BE2C (cell line): Measurements from ENCODE around the gene DLG2.

Experiments
- DNase-seq: peaks from one replicate; pipeline ENCODE4 v3.0.0-alpha.2; 2020
- H3K27me3 ChIP-seq: fragments of 250-450 bp; sonication (Bioruptor Pico); 2 replicates; pipeline ENCODE4 v1.5.1; 2020; ENCODE audit warnings: mild to moderate bottlenecking
- H3K36me3 ChIP-seq: fragments of 250-450 bp; sonication (Bioruptor Pico); 2 replicates; pipeline ENCODE4 v1.5.1; 2020; ENCODE audit warnings: mild to moderate bottlenecking
- H3K4me1 ChIP-seq: fragments of 250-450 bp; sonication (Bioruptor Pico); 2 replicates; pipeline ENCODE4 v1.5.1; 2020
- H3K4me3 ChIP-seq: 2 replicates; pipeline ENCODE4 v1.5.1; 2011; ENCODE audit warnings: low read depth, low read length
- H3K9me3 ChIP-seq: fragments of 250-450 bp; sonication (Bioruptor Pico); 2 replicates; pipeline ENCODE4 v1.5.1; 2020
- CTCF ChIP-seq: IDR thresholded peaks from 2 replicates; pipeline ENCODE4 v1.5.1; 2012; ENCODE audit warnings: mild to moderate bottlenecking, low read depth, low read length

DLG2 gene

GRCh38 chr11:85105868-85106267 lies 521.3 kb downstream of the DLG2 start:
- DNase-seq, result no peak
- Histone ChIP-seq H3K4me3 (no peak overlapping the region), H3K9me3 (no peaks in the 10 kb centered on the region), H3K4me1 (no peaks in the 10 kb centered on the region), H3K36me3 (no peaks in the 10 kb centered on the region), H3K27me3 (no peaks in the 10 kb centered on the region)
- TF ChIP-seq CTCF, result no peak

GRCh38 chr11:85099522-85099921 lies 527.6 kb downstream of the DLG2 start:
- Histone ChIP-seq H3K36me3 (no peaks in the 10 kb centered on the region), H3K4me1 (no peaks in the 10 kb centered on the region), H3K9me3 (no peaks in the 10 kb centered on the region; the same call in 1 of the 2 replicates), H3K27me3 (no peaks in the 10 kb centered on the region), H3K4me3 (no peak overlapping the region)
- no peak for DNase-seq
- TF ChIP-seq CTCF, result no peak

GRCh38 chr11:85098996-85099395 lies 528.1 kb downstream of the DLG2 start:
- H3K36me3 ChIP-seq, result no peaks in the 10 kb centered on the region

GRCh38 chr11:85096939-85097338 lies 530.2 kb downstream of the DLG2 start:
- Histone ChIP-seq H3K36me3 (no peaks in the 10 kb centered on the region), H3K9me3 (no peaks in the 10 kb centered on the region; the same call in 1 of the 2 replicates), H3K4me3 (no peak overlapping the region), H3K27me3 (no peaks in the 10 kb centered on the region), H3K4me1 (no peaks in the 10 kb centered on the region)
- TF ChIP-seq CTCF, result no peak
- DNase-seq, result no peak

More at GRCh38 chr11:85098996-85099395, 528.1 kb downstream of the DLG2 start:
- no peak for DNase-seq
- TF ChIP-seq CTCF, result no peak
- H3K27me3 ChIP-seq, result no peaks in the 10 kb centered on the region
- H3K9me3 ChIP-seq, result no peaks in the 10 kb centered on the region; the same call in 1 of the 2 replicates
- no peak overlapping the region for H3K4me3 ChIP-seq
- no peaks in the 10 kb centered on the region for H3K4me1 ChIP-seq

GRCh38 chr11:85095239-85095638 lies 531.9 kb downstream of the DLG2 start:
- no peak for DNase-seq
- TF ChIP-seq CTCF, result no peak
- H3K9me3 ChIP-seq, result no peaks in the 10 kb centered on the region; the same call in 1 of the 2 replicates
- H3K4me3 ChIP-seq, result no peak overlapping the region
- no peaks in the 10 kb centered on the region for H3K36me3 ChIP-seq
- H3K27me3 ChIP-seq, result no peaks in the 10 kb centered on the region
- no peaks in the 10 kb centered on the region for H3K4me1 ChIP-seq

- Histone ChIP-seq H3K4me1 (no peaks in the 10 kb centered on the region), H3K27me3 (no peaks in the 10 kb centered on the region), H3K9me3 (no peaks in the 10 kb centered on the region; the same call in 1 of the 2 replicates), H3K4me3 (no peak overlapping the region), H3K36me3 (no peaks in the 10 kb centered on the region)
- DNase-seq, result no peak
- no peak for TF ChIP-seq CTCF
Measured at GRCh38 chr11:85094795-85095194, 532.3 kb downstream of the DLG2 start.
